DND-41 (cell line): ENCODE results near the gene DPYSL3.

Source experiments
- ATAC-seq: fragments of 200-7000 bp; cut with Tn5 transposase; 3 replicates; pipeline ENCODE4 v1.9.1; 2021; ENCODE audit warnings: low read depth; ENCODE audit not compliant: insufficient read depth
- DNase-seq: peaks from one replicate; pipeline ENCODE4 v3.0.0-alpha.2; 2020
- H2AFZ ChIP-seq: 2 replicates; pipeline ENCODE4 v1.6.0; 2012; ENCODE audit warnings: low read depth, low read length
- H3K27ac ChIP-seq: 2 replicates; pipeline ENCODE4 v1.5.1; 2012; ENCODE audit warnings: low read length, inconsistent platforms
- H3K27me3 ChIP-seq: fragments of 200-600 bp; sonication (generic); 2 replicates; pipeline ENCODE4 v1.6.0; 2012; ENCODE audit warnings: low read length, mild to moderate bottlenecking, inconsistent platforms; ENCODE audit not compliant: insufficient read depth, poor library complexity
- H3K36me3 ChIP-seq: 2 replicates; pipeline ENCODE4 v1.5.1; 2012; ENCODE audit warnings: low read length, inconsistent platforms; ENCODE audit not compliant: insufficient read depth
- H3K4me1 ChIP-seq: 2 replicates; pipeline ENCODE4 v1.5.1; 2012; ENCODE audit warnings: mild to moderate bottlenecking, low read length; ENCODE audit not compliant: insufficient read depth
- H3K4me2 ChIP-seq: 2 replicates; pipeline ENCODE4 v1.6.0; 2012; ENCODE audit warnings: mild to moderate bottlenecking, moderate library complexity, low read length, inconsistent platforms; ENCODE audit not compliant: insufficient read depth
- H3K4me3 ChIP-seq, 2 experiments: fragments of 200-600 bp in 1 of 2; shearing (Covaris generic) in 1 of 2; 2 replicates each; pipeline ENCODE4 v1.5.1; 2012 to 2016; ENCODE audit warnings: inconsistent platforms in 2 of 2, low read length in 2 of 2, mild to moderate bottlenecking in 2 of 2, low read depth in 1 of 2, moderate library complexity in 1 of 2
- H3K79me2 ChIP-seq: 2 replicates; pipeline ENCODE4 v1.6.0; 2012; ENCODE audit warnings: low read length, inconsistent platforms; ENCODE audit not compliant: insufficient read depth
- H3K9ac ChIP-seq: 2 replicates; pipeline ENCODE4 v1.6.0; 2012; ENCODE audit warnings: low read depth, mild to moderate bottlenecking, inconsistent platforms, low read length, moderate library complexity
- H3K9me3 ChIP-seq: 2 replicates; pipeline ENCODE4 v1.5.1; 2012; ENCODE audit warnings: low read length, moderate library complexity, mild to moderate bottlenecking, inconsistent platforms; ENCODE audit not compliant: insufficient read depth, severe bottlenecking
- H4K20me1 ChIP-seq: 2 replicates; pipeline ENCODE4 v1.6.0; 2012; ENCODE audit warnings: low read length; ENCODE audit not compliant: insufficient read depth
- CTCF ChIP-seq: IDR thresholded peaks from 2 replicates; pipeline ENCODE4 v1.5.1; 2012; ENCODE audit warnings: borderline replicate concordance, low read length, moderate library complexity, mild to moderate bottlenecking; ENCODE audit not compliant: poor library complexity, severe bottlenecking; ENCODE audit errors: extremely low read depth
- EZH2 ChIP-seq: IDR thresholded peaks from 3 replicates; pipeline ENCODE4 v1.6.1; 2012; ENCODE audit warnings: borderline replicate concordance, low read depth, mild to moderate bottlenecking, moderate library complexity, low read length, inconsistent platforms; ENCODE audit not compliant: severe bottlenecking

Gene DPYSL3

GRCh38 chr5:147387109-147387508, 122.8 kb downstream of the DPYSL3 start:
- Histone ChIP-seq H2AFZ (no peak overlapping the region), H3K4me2 (no peak overlapping the region), H3K4me3 (no peak overlapping the region), H3K9me3 (no peaks in the 10 kb centered on the region), H3K27me3 (no peaks in the 10 kb centered on the region), H4K20me1 (no peaks in the 10 kb centered on the region), H3K4me1 (no peaks in the 10 kb centered on the region), H3K27ac (no peak overlapping the region), H3K9ac (no peak overlapping the region), H3K79me2 (no peaks in the 10 kb centered on the region), H3K36me3 (no peaks in the 10 kb centered on the region)
- TF ChIP-seq CTCF: no peak
- TF ChIP-seq EZH2: no peak
- DNase-seq: no peak
- ATAC-seq: no peak

- Histone ChIP-seq H3K9me3 (no peaks in the 10 kb centered on the region), H3K4me2 (no peak overlapping the region), H3K9ac (no peak overlapping the region), H4K20me1 (no peaks in the 10 kb centered on the region), H3K79me2 (no peaks in the 10 kb centered on the region), H3K27me3 (no peaks in the 10 kb centered on the region), H2AFZ (no peak overlapping the region), H3K36me3 (no peaks in the 10 kb centered on the region), H3K4me3 (no peak overlapping the region), H3K4me1 (no peaks in the 10 kb centered on the region), H3K27ac (no peak overlapping the region)
- TF ChIP-seq CTCF: no peak
- TF ChIP-seq EZH2: no peak
- no peak for ATAC-seq
- no peak for DNase-seq
Observed at GRCh38 chr5:147384346-147385193, 125.3 kb downstream of the DPYSL3 start.

GRCh38 chr5:147382776-147383175, 127.1 kb downstream of the DPYSL3 start:
- H3K4me2 ChIP-seq: no peak overlapping the region
- H3K79me2 ChIP-seq: no peaks in the 10 kb centered on the region
- no peak for DNase-seq
- H3K4me3 ChIP-seq: no peak overlapping the region
- no peaks in the 10 kb centered on the region for H4K20me1 ChIP-seq
- no peak overlapping the region for H2AFZ ChIP-seq
- H3K4me1 ChIP-seq: no peaks in the 10 kb centered on the region
- no peak for ATAC-seq
- H3K9ac ChIP-seq: no peak overlapping the region
- TF ChIP-seq EZH2 (no peak), CTCF (no peak)
- no peak overlapping the region for H3K27ac ChIP-seq
- H3K36me3 ChIP-seq: no peaks in the 10 kb centered on the region
- no peaks in the 10 kb centered on the region for H3K27me3 ChIP-seq
- H3K9me3 ChIP-seq: no peaks in the 10 kb centered on the region
